Measurements from ENCODE around the gene OR4F6.
"Not testable (repeated sequence)": the region's sequence is repeated elsewhere in the genome, so short reads cannot be mapped to it uniquely, and the experiment has no call there.

The OR4F6 gene, protein sequence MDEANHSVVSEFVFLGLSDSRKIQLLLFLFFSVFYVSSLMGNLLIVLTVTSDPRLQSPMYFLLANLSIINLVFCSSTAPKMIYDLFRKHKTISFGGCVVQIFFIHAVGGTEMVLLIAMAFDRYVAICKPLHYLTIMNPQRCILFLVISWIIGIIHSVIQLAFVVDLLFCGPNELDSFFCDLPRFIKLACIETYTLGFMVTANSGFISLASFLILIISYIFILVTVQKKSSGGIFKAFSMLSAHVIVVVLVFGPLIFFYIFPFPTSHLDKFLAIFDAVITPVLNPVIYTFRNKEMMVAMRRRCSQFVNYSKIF

GRCh38 chr15:101803209-101803608, at the start of gene OR4F6:
Gene OR4F6 (plus strand): TSS chr15:101803509. CDS start chr15:101805720, 2,211 bp downstream.
- no peaks in the 10 kb centered on the region for H3K4me1 Mint-ChIP-seq (ENCODE audit: low read depth)
- H3K27me3 Mint-ChIP-seq (ENCODE audit: low read depth) = peaks cover 3% of the 10 kb centered on the region
- no peak for DNase-seq (ENCODE audit: low spot score)
- H3K9me3 Mint-ChIP-seq = no peaks in the 10 kb centered on the region
- H3K36me3 Mint-ChIP-seq (ENCODE audit: low read depth) = no peaks in the 10 kb centered on the region
- no peak within 1 kb of the TSS for H3K4me3 Mint-ChIP-seq
- H3K27ac Mint-ChIP-seq = no peak within 1 kb of the TSS

- H3K36me3 Mint-ChIP-seq (ENCODE audit: low read depth); H3K27ac Mint-ChIP-seq; H3K27me3 Mint-ChIP-seq (ENCODE audit: low read depth); H3K9me3 Mint-ChIP-seq; H3K4me1 Mint-ChIP-seq (ENCODE audit: low read depth); H3K4me3 Mint-ChIP-seq; DNase-seq (ENCODE audit: low spot score): not testable (repeated sequence)
Measured at GRCh38 chr15:101764669-101765339, 38.5 kb upstream of the OR4F6 start.

DNA sequence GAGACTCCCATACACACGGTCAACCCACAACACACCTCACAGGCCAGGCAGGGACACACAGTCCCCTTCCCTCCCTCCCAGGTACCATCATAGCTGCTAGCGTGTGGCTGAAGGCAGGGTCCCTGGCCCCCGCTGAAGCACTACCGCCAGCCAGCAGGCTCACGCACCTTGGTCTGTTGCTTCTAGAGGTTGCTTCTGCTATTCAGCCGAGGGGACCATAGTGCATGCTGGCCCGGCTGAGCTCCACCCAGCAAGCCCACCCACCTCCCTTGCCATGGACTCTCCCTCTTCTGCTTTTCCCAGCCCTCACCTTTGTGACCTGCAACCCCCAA, 38.0 kb upstream of the OR4F6 start:
- H3K27ac Mint-ChIP-seq; H3K4me1 Mint-ChIP-seq (ENCODE audit: low read depth); H3K27me3 Mint-ChIP-seq (ENCODE audit: low read depth); H3K36me3 Mint-ChIP-seq (ENCODE audit: low read depth); DNase-seq (ENCODE audit: low spot score); H3K9me3 Mint-ChIP-seq; H3K4me3 Mint-ChIP-seq: not testable (repeated sequence)

- H3K27ac Mint-ChIP-seq = no peak overlapping the region
- no peaks in the 10 kb centered on the region for H3K27me3 Mint-ChIP-seq (ENCODE audit: low read depth)
- H3K9me3 Mint-ChIP-seq = peaks cover 4% of the 10 kb centered on the region
- no peak for DNase-seq (ENCODE audit: low spot score)
- no peaks in the 10 kb centered on the region for H3K36me3 Mint-ChIP-seq (ENCODE audit: low read depth)
- no peak overlapping the region for H3K4me3 Mint-ChIP-seq
- H3K4me1 Mint-ChIP-seq (ENCODE audit: low read depth) = no peaks in the 10 kb centered on the region
Measured at GRCh38 chr15:101765772-101766456, 37.4 kb upstream of the OR4F6 start.

- not testable (repeated sequence) for H3K27me3 Mint-ChIP-seq (ENCODE audit: low read depth); H3K4me3 Mint-ChIP-seq; H3K36me3 Mint-ChIP-seq (ENCODE audit: low read depth); DNase-seq (ENCODE audit: low spot score); H3K4me1 Mint-ChIP-seq (ENCODE audit: low read depth); H3K9me3 Mint-ChIP-seq; H3K27ac Mint-ChIP-seq
Measured at GRCh38 chr15:101767083-101767640, 36.1 kb upstream of the OR4F6 start.

GRCh38 chr15:101772921-101773320, 30.4 kb upstream of the OR4F6 start:
- Mint-ChIP-seq H3K27ac (no peak overlapping the region), H3K4me1 (ENCODE audit: low read depth) (no peaks in the 10 kb centered on the region), H3K9me3 (no peaks in the 10 kb centered on the region), H3K36me3 (ENCODE audit: low read depth) (no peaks in the 10 kb centered on the region), H3K27me3 (ENCODE audit: low read depth) (no peaks in the 10 kb centered on the region), H3K4me3 (no peak overlapping the region)
- no peak for DNase-seq (ENCODE audit: low spot score)

GRCh38 chr15:101773496-101774100, 29.7 kb upstream of the OR4F6 start:
- Mint-ChIP-seq H3K36me3 (ENCODE audit: low read depth) (no peaks in the 10 kb centered on the region), H3K27ac (no peak overlapping the region), H3K4me3 (no peak overlapping the region), H3K9me3 (no peaks in the 10 kb centered on the region), H3K4me1 (ENCODE audit: low read depth) (no peaks in the 10 kb centered on the region), H3K27me3 (ENCODE audit: low read depth) (no peaks in the 10 kb centered on the region)
- no peak for DNase-seq (ENCODE audit: low spot score)

DNA sequence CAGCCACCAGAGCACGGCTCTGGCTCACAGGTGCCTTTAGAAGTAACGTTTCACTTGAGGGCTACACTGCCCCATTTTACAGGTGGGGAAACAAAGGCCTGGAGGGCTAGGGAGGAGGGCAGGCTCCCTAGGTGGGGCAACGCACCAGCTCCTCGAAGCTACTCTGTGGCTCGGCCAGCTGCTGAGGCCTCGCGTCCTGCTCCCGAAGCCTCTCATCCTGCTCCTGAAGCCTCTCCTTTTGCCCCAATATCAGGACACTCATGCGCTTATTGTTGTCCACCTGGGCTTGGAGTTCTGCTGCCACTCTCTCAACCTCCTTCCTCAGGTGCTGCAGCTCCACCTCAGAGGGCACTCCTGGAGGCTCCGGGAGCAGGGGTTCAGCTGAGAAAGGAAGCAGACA, 28.2 kb upstream of the OR4F6 start:
- Mint-ChIP-seq H3K4me1 (ENCODE audit: low read depth) (no peaks in the 10 kb centered on the region), H3K9me3 (no peaks in the 10 kb centered on the region), H3K36me3 (ENCODE audit: low read depth) (no peaks in the 10 kb centered on the region), H3K4me3 (no peak overlapping the region), H3K27ac (no peak overlapping the region), H3K27me3 (ENCODE audit: low read depth) (no peaks in the 10 kb centered on the region)
- no peak for DNase-seq (ENCODE audit: low spot score)

GRCh38 chr15:101778576-101778975, 24.7 kb upstream of the OR4F6 start:
- H3K27ac Mint-ChIP-seq; DNase-seq (ENCODE audit: low spot score); H3K27me3 Mint-ChIP-seq (ENCODE audit: low read depth); H3K36me3 Mint-ChIP-seq (ENCODE audit: low read depth); H3K4me1 Mint-ChIP-seq (ENCODE audit: low read depth); H3K9me3 Mint-ChIP-seq; H3K4me3 Mint-ChIP-seq: not testable (repeated sequence)

- not testable (repeated sequence) for H3K4me1 Mint-ChIP-seq (ENCODE audit: low read depth); H3K36me3 Mint-ChIP-seq (ENCODE audit: low read depth); H3K27ac Mint-ChIP-seq; H3K9me3 Mint-ChIP-seq; H3K4me3 Mint-ChIP-seq; DNase-seq (ENCODE audit: low spot score)
- H3K27me3 Mint-ChIP-seq (ENCODE audit: low read depth) = peaks cover 12% of the 10 kb centered on the region
Measured at GRCh38 chr15:101780225-101780624, 23.1 kb upstream of the OR4F6 start.

DNA sequence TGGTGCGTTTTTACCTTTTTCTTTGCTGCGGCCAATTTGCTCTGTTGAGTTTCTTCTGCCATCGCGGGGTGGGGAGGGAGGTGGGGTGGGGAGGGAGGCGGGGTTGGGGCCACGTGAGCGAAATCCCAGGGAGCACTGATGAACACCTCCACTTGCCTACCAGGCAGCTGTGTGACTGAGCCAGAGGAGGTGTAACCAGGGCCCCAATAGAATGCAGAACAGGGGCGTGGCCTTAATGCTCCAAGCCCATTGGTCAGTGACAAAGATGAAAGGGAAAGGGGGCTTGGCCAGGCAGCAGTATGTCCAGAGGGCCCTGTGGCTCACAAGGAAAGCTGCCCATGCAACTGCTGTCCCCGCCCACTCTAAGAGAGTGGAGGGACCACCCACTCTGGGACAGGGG, 21.4 kb upstream of the OR4F6 start:
- Mint-ChIP-seq H3K36me3 (ENCODE audit: low read depth) (no peaks in the 10 kb centered on the region), H3K4me3 (no peak overlapping the region), H3K27me3 (ENCODE audit: low read depth) (peaks cover 16% of the 10 kb centered on the region), H3K27ac (no peak overlapping the region), H3K9me3 (no peaks in the 10 kb centered on the region), H3K4me1 (ENCODE audit: low read depth) (no peaks in the 10 kb centered on the region)
- no peak for DNase-seq (ENCODE audit: low spot score)

DNA sequence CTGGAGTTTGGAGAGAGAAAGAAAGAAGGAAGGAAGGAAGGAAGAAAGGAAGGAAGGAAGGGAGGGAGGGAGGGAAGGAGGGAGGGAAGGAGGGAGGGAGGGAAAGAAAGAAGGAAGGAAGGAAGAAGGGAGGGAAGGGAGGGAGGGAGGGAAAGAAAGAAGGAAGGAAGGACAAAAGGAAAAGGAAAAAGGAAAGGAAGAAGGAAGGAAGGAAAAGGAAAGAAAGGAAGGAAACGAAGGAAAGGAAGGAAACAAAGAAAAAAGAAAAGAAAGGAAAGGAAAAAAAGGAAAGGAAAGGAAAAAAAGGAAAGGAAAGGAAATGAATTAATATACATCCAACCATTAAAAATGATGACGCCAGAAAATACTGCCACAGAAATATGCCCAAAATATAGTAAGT, 18.7 kb upstream of the OR4F6 start:
- Mint-ChIP-seq H3K27ac (no peak overlapping the region), H3K4me3 (no peak overlapping the region), H3K36me3 (ENCODE audit: low read depth) (no peaks in the 10 kb centered on the region), H3K4me1 (ENCODE audit: low read depth) (no peaks in the 10 kb centered on the region), H3K9me3 (no peaks in the 10 kb centered on the region), H3K27me3 (ENCODE audit: low read depth) (peaks cover 17% of the 10 kb centered on the region)
- DNase-seq (ENCODE audit: low spot score) = no peak

DNA sequence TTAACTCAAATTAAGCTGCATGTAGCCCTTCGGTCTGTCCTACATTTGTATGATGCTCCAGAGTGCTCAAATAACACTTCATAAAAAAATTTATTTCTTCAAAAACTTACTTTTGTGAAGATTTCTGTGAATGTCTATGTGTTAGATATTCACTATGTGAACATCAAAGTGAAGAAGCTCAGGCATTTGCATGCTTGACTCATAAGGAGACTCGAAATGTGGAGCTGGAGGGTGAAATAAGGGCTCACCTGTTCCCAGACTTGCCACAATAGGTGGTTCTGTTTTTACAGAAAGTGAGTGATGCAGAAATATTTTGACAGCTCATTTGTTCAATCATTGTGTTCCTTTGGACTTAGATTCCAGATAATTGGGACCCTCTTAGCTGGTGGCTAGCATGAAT, 16.9 kb upstream of the OR4F6 start:
- H3K4me1 Mint-ChIP-seq (ENCODE audit: low read depth); H3K36me3 Mint-ChIP-seq (ENCODE audit: low read depth); DNase-seq (ENCODE audit: low spot score); H3K4me3 Mint-ChIP-seq; H3K27ac Mint-ChIP-seq; H3K9me3 Mint-ChIP-seq: not testable (repeated sequence)
- H3K27me3 Mint-ChIP-seq (ENCODE audit: low read depth) = peaks cover 15% of the 10 kb centered on the region

- not testable (repeated sequence) for H3K36me3 Mint-ChIP-seq (ENCODE audit: low read depth); DNase-seq (ENCODE audit: low spot score); H3K4me1 Mint-ChIP-seq (ENCODE audit: low read depth); H3K27ac Mint-ChIP-seq; H3K9me3 Mint-ChIP-seq; H3K4me3 Mint-ChIP-seq
- H3K27me3 Mint-ChIP-seq (ENCODE audit: low read depth) = peaks cover 15% of the 10 kb centered on the region
Measured at GRCh38 chr15:101788001-101788400, 15.3 kb upstream of the OR4F6 start.
